Lung (tissue), 12 donors: ENCODE measurements around the gene SELL. TPM values are rescaled to one million over a fixed set of nuclear protein-coding genes. Genes with fewer than 3 reads are reported as not detected.
A peak's percentile ranks its signal among the peaks of the same experiment; 100 is the strongest.

Source experiments
- ATAC-seq: fragments of 200-7000 bp; cut with Tn5 transposase; one replicate; pipeline ENCODE4 v1.9.1; 2020; ENCODE audit warnings: moderate number of reproducible peaks; ENCODE audit not compliant: insufficient read depth, low FRiP score
- DNase-seq, 3 donors: peaks; one replicate each; pipeline ENCODE4 v3.0.0-alpha.2; 2013 to 2017
- H3K27ac ChIP-seq, 2 donors: one replicate each; pipeline ENCODE4 v1.5.1; 2013; ENCODE audit warnings: mild to moderate bottlenecking in 2 of 2, moderate library complexity in 2 of 2, control low read depth in 1 of 2, inconsistent platforms in 1 of 2, low read depth in 1 of 2, low read length in 1 of 2
- H3K27me3 ChIP-seq, 3 donors: one replicate each; pipeline ENCODE4 v1.5.1; 2013; ENCODE audit warnings: low read length in 2 of 3; ENCODE audit not compliant: control insufficient read depth in 3 of 3, insufficient read depth in 3 of 3
- H3K36me3 ChIP-seq, 4 donors: one replicate each; pipeline ENCODE4 v1.5.1; 2013; ENCODE audit warnings: low read length in 4 of 4, mild to moderate bottlenecking in 1 of 4, moderate library complexity in 1 of 4; ENCODE audit not compliant: control insufficient read depth in 4 of 4, insufficient read depth in 4 of 4
- H3K4me1 ChIP-seq, 5 donors: one replicate each; pipeline ENCODE4 v1.5.1; 2013; ENCODE audit warnings: low read length in 5 of 5, mild to moderate bottlenecking in 2 of 5, moderate library complexity in 1 of 5; ENCODE audit not compliant: control insufficient read depth in 5 of 5, insufficient read depth in 5 of 5
- H3K4me3 ChIP-seq: one replicate; pipeline ENCODE4 v1.5.1; 2013; ENCODE audit warnings: mild to moderate bottlenecking, control low read depth, moderate library complexity
- H3K9ac ChIP-seq, 2 donors: one replicate each; pipeline ENCODE4 v1.5.1; 2013; ENCODE audit warnings: low read length in 2 of 2, control low read depth in 1 of 2; ENCODE audit not compliant: insufficient read depth in 1 of 2
- H3K9me3 ChIP-seq, 4 donors: one replicate each; pipeline ENCODE4 v1.5.1; 2013; ENCODE audit warnings: low read length in 3 of 4, mild to moderate bottlenecking in 1 of 4, moderate library complexity in 1 of 4; ENCODE audit not compliant: control insufficient read depth in 4 of 4, insufficient read depth in 3 of 4
- WGBS, 2 donors: extraction: QIAGEN DNeasy Blood & Tissue Kit; methylation state at CpG; one replicate each; pipeline ENCODE4 v1.1.7; 2013; 5-methylcytosine and 5-hydroxymethylcytosine counted together
- polyA plus RNA-seq, 2 donors: library from polyadenylated mRNA; stranded (reverse); fragments of 200-250 nt; gene quantifications; one replicate each; pipeline ENCODE4 v1.2.1, GENCODE V29; 2013
- total RNA-seq, 2 donors: library from RNA; depleted of rRNA in 1 of 2; stranded (reverse); fragments of >200 nt in 1 of 2; gene quantifications; one replicate each; pipeline ENCODE4 v1.2.1, GENCODE V29; 2014 to 2021
- TF ChIP-seq, protein P1 (sequence below): IDR thresholded peaks from 2 replicates; pipeline ENCODE4 v1.5.1; 2012; ENCODE audit warnings: mild to moderate bottlenecking; ENCODE audit errors: control extremely low read depth, extremely low read depth
- donor health status: control.
- donor health status: control.
- donor health status: Bipolar disorder and iron deficiency.
- donor health status: healthy.
- donor health status: DM: yes; HTN: yes; CAD: no.

The SELL gene
- total and polyA plus RNA-seq, 4 donors, result 3.6 to 143 (median 18.9) TPM

DNA sequence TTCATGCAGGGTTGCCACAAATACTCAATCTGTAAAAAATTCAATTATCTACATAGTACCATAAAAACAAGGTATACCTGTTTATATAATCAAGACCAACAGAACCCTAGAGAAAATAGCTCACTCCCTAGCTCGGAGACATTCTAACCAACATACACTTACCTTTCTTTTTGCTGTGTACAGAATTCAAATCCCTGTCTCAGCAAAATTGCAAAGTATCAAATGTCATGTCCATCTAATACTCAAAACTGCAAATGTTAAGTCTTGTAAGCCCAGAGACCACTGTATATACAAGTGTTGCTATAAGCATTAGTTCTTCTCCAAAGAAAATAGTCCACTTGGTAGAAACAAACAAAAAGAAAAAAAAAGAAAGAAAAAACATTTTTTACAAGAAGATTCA is 38.6 kb upstream of the SELL start:
- Histone ChIP-seq H3K9me3 (no peaks in the 10 kb centered on the region), H3K4me1 (peaks cover 0 to 7% (median 0%) of the 10 kb centered on the region in 5 donors), H3K36me3 (no peaks in the 10 kb centered on the region), H3K4me3 (no peak overlapping the region), H3K9ac (no peak overlapping the region), H3K27me3 (no peaks in the 10 kb centered on the region), H3K27ac (no peak overlapping the region)
- DNase-seq, result no peak
- TF ChIP-seq, protein P1, sequence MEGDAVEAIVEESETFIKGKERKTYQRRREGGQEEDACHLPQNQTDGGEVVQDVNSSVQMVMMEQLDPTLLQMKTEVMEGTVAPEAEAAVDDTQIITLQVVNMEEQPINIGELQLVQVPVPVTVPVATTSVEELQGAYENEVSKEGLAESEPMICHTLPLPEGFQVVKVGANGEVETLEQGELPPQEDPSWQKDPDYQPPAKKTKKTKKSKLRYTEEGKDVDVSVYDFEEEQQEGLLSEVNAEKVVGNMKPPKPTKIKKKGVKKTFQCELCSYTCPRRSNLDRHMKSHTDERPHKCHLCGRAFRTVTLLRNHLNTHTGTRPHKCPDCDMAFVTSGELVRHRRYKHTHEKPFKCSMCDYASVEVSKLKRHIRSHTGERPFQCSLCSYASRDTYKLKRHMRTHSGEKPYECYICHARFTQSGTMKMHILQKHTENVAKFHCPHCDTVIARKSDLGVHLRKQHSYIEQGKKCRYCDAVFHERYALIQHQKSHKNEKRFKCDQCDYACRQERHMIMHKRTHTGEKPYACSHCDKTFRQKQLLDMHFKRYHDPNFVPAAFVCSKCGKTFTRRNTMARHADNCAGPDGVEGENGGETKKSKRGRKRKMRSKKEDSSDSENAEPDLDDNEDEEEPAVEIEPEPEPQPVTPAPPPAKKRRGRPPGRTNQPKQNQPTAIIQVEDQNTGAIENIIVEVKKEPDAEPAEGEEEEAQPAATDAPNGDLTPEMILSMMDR, result no peak
- no peak for ATAC-seq
- WGBS, 2 donors, result 90 to 96% methylated on average over 1 of the region's 1 CpG

DNA sequence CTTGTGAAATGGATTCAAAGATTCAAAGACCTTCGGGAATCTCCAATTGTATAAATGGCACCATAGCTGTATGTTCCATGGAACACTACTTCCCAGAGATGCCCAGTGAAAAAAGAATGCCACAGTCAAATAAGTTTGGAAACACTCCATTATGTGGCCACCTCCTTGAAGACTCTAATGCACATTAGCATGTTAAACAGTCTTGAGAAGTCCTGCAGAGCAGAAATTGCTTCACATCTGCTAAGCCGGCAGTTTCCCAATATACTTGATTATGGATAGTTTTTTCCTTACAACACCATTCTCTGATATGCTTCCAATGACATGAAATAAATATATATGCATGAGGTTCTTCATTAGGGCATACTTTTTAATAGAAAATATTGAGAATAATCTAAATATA is 35.1 kb upstream of the SELL start:
- peaks cover 0 to 7% (median under 1%) of the 10 kb centered on the region in 5 donors for H3K4me1 ChIP-seq
- H3K27me3 ChIP-seq, result no peaks in the 10 kb centered on the region
- H3K27ac ChIP-seq, result no peak overlapping the region
- TF ChIP-seq, protein P1, result no peak
- H3K4me3 ChIP-seq, result no peak overlapping the region
- ATAC-seq (no peak), DNase-seq (no peak)
- H3K9ac ChIP-seq, result no peak overlapping the region
- 81 to 85% methylated on average over 2 of the region's 2 CpGs for WGBS, 2 donors
- H3K36me3 ChIP-seq, result no peaks in the 10 kb centered on the region
- H3K9me3 ChIP-seq, result no peaks in the 10 kb centered on the region

DNA sequence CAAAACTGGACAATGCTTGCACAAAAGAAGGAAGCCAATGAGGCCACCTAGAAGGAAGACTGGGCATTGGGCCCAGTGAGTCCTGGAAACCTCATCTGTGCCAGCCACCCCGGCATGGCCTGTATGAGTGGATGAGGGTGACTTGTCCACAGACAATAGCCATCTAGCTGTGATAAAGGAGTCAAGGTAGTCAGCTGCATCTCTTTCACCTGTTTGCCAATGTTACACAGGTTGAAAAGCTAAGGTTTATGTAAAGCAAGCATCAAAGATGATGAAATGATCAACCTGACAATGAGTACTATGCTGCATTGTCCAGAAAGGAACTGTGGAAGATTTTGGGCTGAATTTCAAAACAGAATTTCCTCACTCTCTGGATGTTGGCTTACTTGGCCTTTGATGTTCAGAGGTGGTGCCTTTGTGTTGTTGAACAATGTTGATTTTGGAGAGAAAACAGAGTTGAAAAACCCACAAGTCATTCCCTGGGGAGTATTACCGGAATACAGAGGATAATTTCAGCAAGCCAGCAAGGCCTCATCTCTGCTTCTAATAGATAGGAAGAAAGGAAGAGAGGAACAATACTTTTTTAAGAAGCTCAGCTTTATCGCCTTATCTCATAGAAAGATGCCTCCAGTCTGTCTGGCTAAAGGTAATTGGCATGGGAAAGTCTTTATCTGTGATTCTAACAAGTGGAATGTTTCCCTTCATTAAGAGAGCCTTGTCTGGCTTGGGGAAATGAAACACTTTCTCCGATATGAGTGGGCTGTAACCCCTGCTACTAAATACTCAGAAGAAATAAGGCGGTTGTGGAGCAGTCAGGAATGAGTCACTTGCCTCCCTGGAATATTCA is 33.8 kb upstream of the SELL start:
- H3K36me3 ChIP-seq, result no peaks in the 10 kb centered on the region
- WGBS, 2 donors, result 62 to 80% methylated on average over 5 of the region's 5 CpGs
- H3K4me3 ChIP-seq, result no peak overlapping the region
- H3K27ac ChIP-seq, result no peak overlapping the region
- TF ChIP-seq, protein P1, result no peak
- no peaks in the 10 kb centered on the region for H3K27me3 ChIP-seq
- ATAC-seq, result peak; percentile 23
- no peak for DNase-seq
- peaks cover 0 to 7% (median 2%) of the 10 kb centered on the region in 5 donors for H3K4me1 ChIP-seq
- H3K9me3 ChIP-seq, result no peaks in the 10 kb centered on the region
- H3K9ac ChIP-seq, result no peak overlapping the region
